Measurements from ENCODE around the gene ARL4C. TPM values are rescaled to one million over a fixed set of nuclear protein-coding genes. Genes with fewer than 3 reads are reported as not detected.

The ARL4C gene
- total and polyA plus RNA-seq, 4 donors = 1.4 to 2.8 (median 2.1) TPM

DNA sequence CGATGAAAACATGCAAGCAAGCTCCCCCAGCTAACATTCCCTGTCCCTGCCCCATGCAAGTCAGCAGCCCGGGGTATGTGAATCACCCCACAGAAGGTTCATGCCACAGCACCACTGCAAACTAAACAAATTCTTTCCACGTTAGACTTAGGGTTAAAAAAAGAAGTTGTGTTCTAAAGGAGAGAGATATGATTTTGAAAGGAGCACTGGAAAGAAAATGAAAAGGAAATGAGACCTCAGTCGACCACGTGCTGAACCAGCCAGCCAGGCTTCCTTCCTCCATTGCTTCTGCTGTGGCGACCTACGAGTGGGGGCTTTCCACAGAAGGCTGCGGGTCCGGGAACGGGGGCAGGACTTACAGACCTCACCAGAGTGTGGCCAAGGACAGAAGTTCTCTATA is 52.0 kb downstream of the ARL4C start:
- DNase-seq (ENCODE audit: low spot score) = no peak

More for the DNA sequence above, 52.0 kb downstream of the ARL4C start:
- Histone ChIP-seq H3K4me1 (ENCODE audit: control insufficient read depth in 4 of 4, insufficient read depth in 4 of 4, low read length in 3 of 4) (peaks cover 0 to 2% (median 0%) of the 10 kb centered on the region in 4 donors), H3K27ac (ENCODE audit: low read depth in 1 of 2, low read length in 2 of 2) (no peak overlapping the region), H3K36me3 (ENCODE audit: control insufficient read depth in 4 of 4, insufficient read depth in 3 of 4, low read depth in 1 of 4, low read length in 3 of 4) (no peaks in the 10 kb centered on the region), H3K4me3 (ENCODE audit: low read depth in 1 of 3, low read length in 3 of 3) (no peak overlapping the region), H3K9me3 (ENCODE audit: control insufficient read depth in 4 of 4, low read length in 3 of 4) (no peaks in the 10 kb centered on the region), H3K9ac (ENCODE audit: low read depth in 1 of 2, low read length in 2 of 2) (no peak overlapping the region), H3K27me3 (ENCODE audit: control insufficient read depth in 4 of 4, insufficient read depth in 4 of 4, low read length in 3 of 4) (no peaks in the 10 kb centered on the region)
- WGBS = 55% methylated on average over 10 of the region's 10 CpGs
- TF ChIP-seq YY1 (IDR thresholded peaks at IDR 0.05) = no peak
- no peak for TF ChIP-seq SP1 (IDR thresholded peaks at IDR 0.05)
- no peak for TF ChIP-seq RXRA (IDR thresholded peaks at IDR 0.05)
- no peak for TF ChIP-seq HNF4A (conservative IDR thresholded peaks at IDR 0.05)
- no peak for TF ChIP-seq EGR1 (IDR thresholded peaks at IDR 0.05; ENCODE audit: low read depth in 2 of 2)
- TF ChIP-seq, protein P1, sequence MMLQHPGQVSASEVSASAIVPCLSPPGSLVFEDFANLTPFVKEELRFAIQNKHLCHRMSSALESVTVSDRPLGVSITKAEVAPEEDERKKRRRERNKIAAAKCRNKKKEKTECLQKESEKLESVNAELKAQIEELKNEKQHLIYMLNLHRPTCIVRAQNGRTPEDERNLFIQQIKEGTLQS (IDR thresholded peaks at IDR 0.05) = no peak
- TF ChIP-seq, protein P2, sequence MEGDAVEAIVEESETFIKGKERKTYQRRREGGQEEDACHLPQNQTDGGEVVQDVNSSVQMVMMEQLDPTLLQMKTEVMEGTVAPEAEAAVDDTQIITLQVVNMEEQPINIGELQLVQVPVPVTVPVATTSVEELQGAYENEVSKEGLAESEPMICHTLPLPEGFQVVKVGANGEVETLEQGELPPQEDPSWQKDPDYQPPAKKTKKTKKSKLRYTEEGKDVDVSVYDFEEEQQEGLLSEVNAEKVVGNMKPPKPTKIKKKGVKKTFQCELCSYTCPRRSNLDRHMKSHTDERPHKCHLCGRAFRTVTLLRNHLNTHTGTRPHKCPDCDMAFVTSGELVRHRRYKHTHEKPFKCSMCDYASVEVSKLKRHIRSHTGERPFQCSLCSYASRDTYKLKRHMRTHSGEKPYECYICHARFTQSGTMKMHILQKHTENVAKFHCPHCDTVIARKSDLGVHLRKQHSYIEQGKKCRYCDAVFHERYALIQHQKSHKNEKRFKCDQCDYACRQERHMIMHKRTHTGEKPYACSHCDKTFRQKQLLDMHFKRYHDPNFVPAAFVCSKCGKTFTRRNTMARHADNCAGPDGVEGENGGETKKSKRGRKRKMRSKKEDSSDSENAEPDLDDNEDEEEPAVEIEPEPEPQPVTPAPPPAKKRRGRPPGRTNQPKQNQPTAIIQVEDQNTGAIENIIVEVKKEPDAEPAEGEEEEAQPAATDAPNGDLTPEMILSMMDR (IDR thresholded peaks at IDR 0.05; ENCODE audit: low read depth, low read length, missing input control) = no peak
- no peak for TF ChIP-seq JUND (IDR thresholded peaks at IDR 0.05)
- TF ChIP-seq GABPA (IDR thresholded peaks at IDR 0.05 in 1 of 2, conservative IDR thresholded peaks at IDR 0.05 in 1 of 2) = no peak
- no peak for TF ChIP-seq TAF1 (conservative IDR thresholded peaks at IDR 0.05)
- TF ChIP-seq, protein P3, sequence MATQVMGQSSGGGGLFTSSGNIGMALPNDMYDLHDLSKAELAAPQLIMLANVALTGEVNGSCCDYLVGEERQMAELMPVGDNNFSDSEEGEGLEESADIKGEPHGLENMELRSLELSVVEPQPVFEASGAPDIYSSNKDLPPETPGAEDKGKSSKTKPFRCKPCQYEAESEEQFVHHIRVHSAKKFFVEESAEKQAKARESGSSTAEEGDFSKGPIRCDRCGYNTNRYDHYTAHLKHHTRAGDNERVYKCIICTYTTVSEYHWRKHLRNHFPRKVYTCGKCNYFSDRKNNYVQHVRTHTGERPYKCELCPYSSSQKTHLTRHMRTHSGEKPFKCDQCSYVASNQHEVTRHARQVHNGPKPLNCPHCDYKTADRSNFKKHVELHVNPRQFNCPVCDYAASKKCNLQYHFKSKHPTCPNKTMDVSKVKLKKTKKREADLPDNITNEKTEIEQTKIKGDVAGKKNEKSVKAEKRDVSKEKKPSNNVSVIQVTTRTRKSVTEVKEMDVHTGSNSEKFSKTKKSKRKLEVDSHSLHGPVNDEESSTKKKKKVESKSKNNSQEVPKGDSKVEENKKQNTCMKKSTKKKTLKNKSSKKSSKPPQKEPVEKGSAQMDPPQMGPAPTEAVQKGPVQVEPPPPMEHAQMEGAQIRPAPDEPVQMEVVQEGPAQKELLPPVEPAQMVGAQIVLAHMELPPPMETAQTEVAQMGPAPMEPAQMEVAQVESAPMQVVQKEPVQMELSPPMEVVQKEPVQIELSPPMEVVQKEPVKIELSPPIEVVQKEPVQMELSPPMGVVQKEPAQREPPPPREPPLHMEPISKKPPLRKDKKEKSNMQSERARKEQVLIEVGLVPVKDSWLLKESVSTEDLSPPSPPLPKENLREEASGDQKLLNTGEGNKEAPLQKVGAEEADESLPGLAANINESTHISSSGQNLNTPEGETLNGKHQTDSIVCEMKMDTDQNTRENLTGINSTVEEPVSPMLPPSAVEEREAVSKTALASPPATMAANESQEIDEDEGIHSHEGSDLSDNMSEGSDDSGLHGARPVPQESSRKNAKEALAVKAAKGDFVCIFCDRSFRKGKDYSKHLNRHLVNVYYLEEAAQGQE (IDR thresholded peaks at IDR 0.05) = no peak
- no peak for TF ChIP-seq FOXA1 (IDR thresholded peaks at IDR 0.05)
- TF ChIP-seq, protein P4, sequence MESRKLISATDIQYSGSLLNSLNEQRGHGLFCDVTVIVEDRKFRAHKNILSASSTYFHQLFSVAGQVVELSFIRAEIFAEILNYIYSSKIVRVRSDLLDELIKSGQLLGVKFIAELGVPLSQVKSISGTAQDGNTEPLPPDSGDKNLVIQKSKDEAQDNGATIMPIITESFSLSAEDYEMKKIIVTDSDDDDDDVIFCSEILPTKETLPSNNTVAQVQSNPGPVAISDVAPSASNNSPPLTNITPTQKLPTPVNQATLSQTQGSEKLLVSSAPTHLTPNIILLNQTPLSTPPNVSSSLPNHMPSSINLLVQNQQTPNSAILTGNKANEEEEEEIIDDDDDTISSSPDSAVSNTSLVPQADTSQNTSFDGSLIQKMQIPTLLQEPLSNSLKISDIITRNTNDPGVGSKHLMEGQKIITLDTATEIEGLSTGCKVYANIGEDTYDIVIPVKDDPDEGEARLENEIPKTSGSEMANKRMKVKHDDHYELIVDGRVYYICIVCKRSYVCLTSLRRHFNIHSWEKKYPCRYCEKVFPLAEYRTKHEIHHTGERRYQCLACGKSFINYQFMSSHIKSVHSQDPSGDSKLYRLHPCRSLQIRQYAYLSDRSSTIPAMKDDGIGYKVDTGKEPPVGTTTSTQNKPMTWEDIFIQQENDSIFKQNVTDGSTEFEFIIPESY (IDR thresholded peaks at IDR 0.05) = no peak
- no peak for TF ChIP-seq NR2F2 (IDR thresholded peaks at IDR 0.05)
- TF ChIP-seq HNF4G (IDR thresholded peaks at IDR 0.05) = no peak
- TF ChIP-seq FOXA2 (IDR thresholded peaks at IDR 0.05) = no peak
- TF ChIP-seq, protein P5, sequence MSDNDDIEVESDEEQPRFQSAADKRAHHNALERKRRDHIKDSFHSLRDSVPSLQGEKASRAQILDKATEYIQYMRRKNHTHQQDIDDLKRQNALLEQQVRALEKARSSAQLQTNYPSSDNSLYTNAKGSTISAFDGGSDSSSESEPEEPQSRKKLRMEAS (IDR thresholded peaks at IDR 0.05) = no peak
- no peak for TF ChIP-seq RAD21 (IDR thresholded peaks at IDR 0.05)

Data from liver (tissue), 9 donors.